Adrenal gland (tissue), 12 donors: ENCODE results near the gene DOCK1. TPM values are rescaled to one million over a fixed set of nuclear protein-coding genes. Genes with fewer than 3 reads are reported as not detected.

Experiments
- DNase-seq, 7 donors: peaks; one replicate each; pipeline ENCODE4 v3.0.0-alpha.2; 2019 to 2020
- H3K27ac ChIP-seq, 5 donors: fragments of 200-600 bp; sonication (generic) in 4 of 5; 1 replicate in 3 of 5; 2 replicates in 2 of 5; pipeline versions ENCODE4 v1.5.1 to v1.8.0; 2016 to 2020; ENCODE audit warnings: mild to moderate bottlenecking in 1 of 5
- H3K27me3 ChIP-seq: fragments of 200-600 bp; 2 replicates; pipeline ENCODE4 v1.8.0; 2021
- H3K36me3 ChIP-seq, 2 donors: fragments of 200-600 bp; replicated peaks in 1 of 2; 1 replicate in 1 of 2; 2 replicates in 1 of 2; pipeline versions ENCODE4 v1.5.1 to v1.8.0; 2018 to 2022
- H3K4me1 ChIP-seq, 2 donors: fragments of 200-600 bp; replicated peaks in 1 of 2; 1 replicate in 1 of 2; 2 replicates in 1 of 2; pipeline versions ENCODE4 v1.5.1 to v1.8.0; 2018 to 2021
- H3K4me3 ChIP-seq, 4 donors: fragments of 200-600 bp; sonication (generic) in 3 of 4; one replicate each; pipeline ENCODE4 v1.5.1; 2016 to 2018
- H3K9me3 ChIP-seq, 3 donors: fragments of 200-600 bp; sonication (generic) in 1 of 3; replicated peaks in 1 of 3; 1 replicate in 2 of 3; 2 replicates in 1 of 3; pipeline versions ENCODE4 v1.5.1 to v1.8.0; 2016 to 2021
- CTCF ChIP-seq, 6 experiments: fragments of 450-650 bp in 4 of 6; fragments of 200-600 bp in 2 of 6; sonication (generic) in 1 of 6; IDR thresholded peaks; 1 replicate in 5 of 6; 2 replicates in 1 of 6; pipeline versions ENCODE4 v1.5.1 to v1.8.0; 2016 to 2021; ENCODE audit warnings: antibody characterized with exemption in 6 of 6, mild to moderate bottlenecking in 2 of 6, moderate library complexity in 1 of 6
- POLR2A ChIP-seq, 2 donors: fragments of 450-650 bp; IDR thresholded peaks; one replicate each; pipeline ENCODE4 v1.6.1; 2017; ENCODE audit warnings: antibody characterized with exemption in 2 of 2, mild to moderate bottlenecking in 2 of 2, moderate library complexity in 1 of 2
- WGBS, 4 donors: extraction: QIAGEN DNeasy Blood & Tissue Kit in 2 of 4; methylation state at CpG; one replicate each; pipeline versions ENCODE4 v1.1.5 to v1.1.7; 2013 to 2017; 5-methylcytosine and 5-hydroxymethylcytosine counted together
- intact Hi-C, 2 donors: fragments of 100-400 bp; cut with DNase I; formaldehyde crosslinking; loops; one replicate each; pipeline versions ENCODE4 v1.14.1 to v1.15.0; 2022 to 2023
- polyA plus RNA-seq, 3 donors: library from polyadenylated mRNA; stranded (reverse); fragments of 200-250 nt in 2 of 3; fragments of 350-450 nt in 1 of 3; fragmentation: Illumina TruSeq in 1 of 3; extraction: RNeasy Lipid Tissue Mini Kit (QIAGEN cat#74804) in 1 of 3; gene quantifications; one replicate each; pipeline ENCODE4 v1.2.3, GENCODE V29; 2013 to 2014
- total RNA-seq, 9 donors: library from RNA; depleted of rRNA in 4 of 9; stranded (reverse); fragments of >200 nt in 4 of 9; fragments of 120-200 nt in 1 of 9; fragmentation: NEBNext Ultra II Directional in 1 of 9; extraction: Animal tissue kit (Norgen Biotek cat#: 25700) in 1 of 9; gene quantifications; one replicate each; pipeline versions ENCODE4 v1.1.0 to v1.2.4, GENCODE V29; 2013 to 2023
- donor health status: healthy with polysubstance abuse.
- donor health status: Bipolar disorder and iron deficiency.
- donor health status: DM: yes; HTN: yes; CAD: no.
- donor health status: DM: no; HTN: no; CAD: no.
- donor health status: DM: no; HTN: no; CAD: no.
- donor health status: DM: yes; HTN: yes; CAD: no.

Gene DOCK1
- total and polyA plus RNA-seq, 12 donors = 8.1 to 30.4 (median 21.6) TPM

DNA sequence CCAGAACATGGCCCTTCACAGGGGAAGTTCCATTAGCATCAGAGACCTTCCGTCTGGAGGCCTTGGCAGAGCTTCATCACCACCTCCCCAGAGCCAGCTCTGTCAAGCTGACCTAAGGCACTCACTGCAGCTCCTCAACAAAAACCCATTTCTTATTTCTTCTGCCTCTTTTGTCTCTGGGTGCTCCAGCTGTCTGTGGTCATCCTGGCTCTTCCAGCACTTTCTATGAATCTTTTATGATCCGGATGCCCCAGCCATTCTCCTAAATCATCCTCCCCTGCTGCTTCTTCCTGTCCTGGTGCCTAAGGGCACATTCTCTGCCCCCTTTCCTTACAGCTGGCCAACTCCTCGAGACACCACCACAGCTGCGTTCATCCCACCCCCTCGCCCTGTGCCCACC is 462.9 kb downstream of the DOCK1 start:
- no peak overlapping the region for H3K4me3 ChIP-seq
- DNase-seq = no peak
- H3K27me3 ChIP-seq = no peaks in the 10 kb centered on the region
- TF ChIP-seq POLR2A (IDR thresholded peaks at IDR 0.05) = no peak
- TF ChIP-seq CTCF (IDR thresholded peaks at IDR 0.05) = no peak
- no peaks in the 10 kb centered on the region for H3K36me3 ChIP-seq
- no peaks in the 10 kb centered on the region for H3K9me3 ChIP-seq
- no peaks in the 10 kb centered on the region for H3K4me1 ChIP-seq
- intact Hi-C loops = no loop called here
- WGBS, 4 donors = 89 to 93% (median 91%) methylated on average over 4 to 5 of the region's 5 CpGs
- no peak overlapping the region for H3K27ac ChIP-seq

GRCh38 chr10:127368929-127369328 is 463.7 kb downstream of the DOCK1 start:
- TF ChIP-seq CTCF (IDR thresholded peaks at IDR 0.05) (no peak), POLR2A (IDR thresholded peaks at IDR 0.05) (no peak)
- H3K4me1 ChIP-seq = no peaks in the 10 kb centered on the region
- H3K4me3 ChIP-seq = no peak overlapping the region
- WGBS, 4 donors = 85 to 91% (median 90%) methylated on average over 4 of the region's 4 CpGs
- no peaks in the 10 kb centered on the region for H3K27me3 ChIP-seq
- H3K36me3 ChIP-seq = no peaks in the 10 kb centered on the region
- DNase-seq = no peak
- no peak overlapping the region for H3K27ac ChIP-seq
- H3K9me3 ChIP-seq = no peaks in the 10 kb centered on the region
- intact Hi-C loops = no loop called here

GRCh38 chr10:127370601-127371000 is 465.4 kb downstream of the DOCK1 start:
- no peak for DNase-seq
- no peak overlapping the region for H3K27ac ChIP-seq
- H3K4me1 ChIP-seq = no peaks in the 10 kb centered on the region
- no peaks in the 10 kb centered on the region for H3K9me3 ChIP-seq
- intact Hi-C loops = no loop called here
- H3K4me3 ChIP-seq = no peak overlapping the region
- H3K36me3 ChIP-seq = no peaks in the 10 kb centered on the region
- no peaks in the 10 kb centered on the region for H3K27me3 ChIP-seq
- 87 to 97% (median 94%) methylated on average over 7 of the region's 7 CpGs for WGBS, 4 donors
- no peak for TF ChIP-seq CTCF (IDR thresholded peaks at IDR 0.05)
- TF ChIP-seq POLR2A (IDR thresholded peaks at IDR 0.05) = no peak

- TF ChIP-seq CTCF (IDR thresholded peaks at IDR 0.05) (no peak), POLR2A (IDR thresholded peaks at IDR 0.05) (no peak)
- whole genome bisulfite sequencing, 4 donors = 90 to 93% (median 91%) methylated on average over 3 of the region's 3 CpGs
- H3K27me3 ChIP-seq = no peaks in the 10 kb centered on the region
- H3K4me3 ChIP-seq = no peak overlapping the region
- no peaks in the 10 kb centered on the region for H3K36me3 ChIP-seq
- no peak for DNase-seq
- H3K9me3 ChIP-seq = no peaks in the 10 kb centered on the region
- intact Hi-C loops = no loop called here
- H3K4me1 ChIP-seq = no peaks in the 10 kb centered on the region
- no peak overlapping the region for H3K27ac ChIP-seq
These were observed 467.1 kb downstream of the DOCK1 start for GRCh38 chr10:127372361-127372760.
